Pancreas (tissue), 10 donors: Measurements from ENCODE around the gene SH3BP4. TPM values are rescaled to one million over a fixed set of nuclear protein-coding genes. Genes with fewer than 3 reads are reported as not detected.

Experiments
- ATAC-seq, 4 donors: fragments of 200-7000 bp; cut with Tn5 transposase; one replicate each; pipeline versions ENCODE4 v1.8.0 to v1.9.1; 2020; ENCODE audit warnings: mild to moderate bottlenecking in 4 of 4, moderate library complexity in 4 of 4
- DNase-seq, 6 donors: peaks; one replicate each; pipeline ENCODE4 v3.0.0-alpha.2; 2020
- FAIRE-seq: peaks from 2 replicates; lab custom pipeline; 2012; peaks lifted over from hg19 to GRCh38; lab: Jason Lieb, UNC
- H3K27ac ChIP-seq, 4 donors: fragments of 200-600 bp; sonication (generic); 1 replicate in 3 of 4; 2 replicates in 1 of 4; pipeline versions ENCODE4 v1.5.0 to v1.8.0; 2020
- H3K27me3 ChIP-seq, 4 donors: fragments of 200-600 bp; one replicate each; pipeline ENCODE4 v1.8.0; 2021
- H3K36me3 ChIP-seq, 3 donors: fragments of 200-600 bp; sonication (generic) in 1 of 3; one replicate each; pipeline versions ENCODE4 v1.5.0 to v1.8.0; 2020 to 2021
- H3K4me1 ChIP-seq, 3 donors: fragments of 200-600 bp; one replicate each; pipeline ENCODE4 v1.8.0; 2021
- H3K4me3 ChIP-seq, 4 donors: fragments of 200-600 bp; sonication (generic) in 2 of 4; one replicate each; pipeline versions ENCODE4 v1.5.0 to v1.8.0; 2020 to 2021
- H3K9me3 ChIP-seq, 4 donors: fragments of 200-600 bp; one replicate each; pipeline ENCODE4 v1.8.0; 2021
- WGBS, 2 donors: extraction: QIAGEN DNeasy Blood & Tissue Kit; methylation state at CpG; one replicate each; pipeline ENCODE4 v1.1.7; 2013; 5-methylcytosine and 5-hydroxymethylcytosine counted together
- intact Hi-C, 3 donors: fragments of 100-400 bp; cut with DNase I; formaldehyde crosslinking; loops; one replicate each; pipeline versions ENCODE4 v1.11.1 to v1.14.2; 2022
- polyA plus RNA-seq, 2 donors: library from polyadenylated mRNA; stranded (reverse); fragments of 200-250 nt; gene quantifications; one replicate each; pipeline ENCODE4 v1.2.3, GENCODE V29; 2013
- total RNA-seq, 6 donors: library from RNA; stranded (reverse); fragmentation: NEBNext Ultra II Directional in 4 of 6; extraction: Animal tissue kit (Norgen Biotek cat#: 25700) in 4 of 6; gene quantifications; one replicate each; pipeline versions ENCODE4 v1.2.1 to v1.2.4, GENCODE V29; 2021 to 2023
- TF ChIP-seq, protein P1 (sequence below), 4 donors: fragments of 200-600 bp; sonication (generic) in 3 of 4; IDR thresholded peaks; one replicate each; pipeline versions ENCODE4 v1.5.0 to v1.8.0; 2021; ENCODE audit warnings: antibody characterized with exemption in 4 of 4
- donor health status: healthy with polysubstance abuse.
- donor health status: DM: no; HTN: no; CAD: no; lungs with moderate emphysema.
- donor health status: DM: no; HTN: no; CAD: no.
- donor health status: control.
- donor health status: control.
- donor health status: Bipolar disorder and iron deficiency.
- donor health status: DM: yes; HTN: yes; CAD: no.
- donor health status: DM: no; HTN: no; CAD: no.
- donor health status: DM: no; HTN: no; CAD: no.
- donor health status: DM: yes; HTN: yes; CAD: no.

Gene SH3BP4
- total and polyA plus RNA-seq, 8 donors: 20.5 to 99.7 (median 62.8) TPM

DNA sequence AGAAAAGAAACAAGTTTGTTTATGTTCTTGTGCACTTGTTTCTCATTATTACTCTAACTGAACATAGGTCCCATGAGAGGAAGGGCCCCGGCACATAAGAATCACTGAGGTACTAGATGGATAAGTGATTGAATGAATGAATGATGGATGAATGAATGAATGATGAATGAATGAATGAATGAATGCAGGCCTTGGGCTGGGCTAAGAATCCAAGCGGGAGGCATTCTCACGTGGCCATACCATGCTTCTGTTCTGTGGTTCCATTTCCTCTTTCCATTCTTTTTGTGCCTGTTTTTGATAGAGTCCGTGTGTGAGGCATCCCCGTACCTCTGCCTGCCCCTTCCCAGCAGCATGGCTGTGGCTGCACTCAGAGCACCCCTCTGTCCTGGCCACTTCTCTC, 94.8 kb downstream of the SH3BP4 start:
- Histone ChIP-seq H3K27me3 (no peaks in the 10 kb centered on the region), H3K27ac (peak overlapping the region; percentile 66 to 94 (median 87)), H3K4me3 (no peak overlapping the region), H3K9me3 (no peaks in the 10 kb centered on the region), H3K36me3 (peaks cover 0 to 32% (median 14%) of the 10 kb centered on the region in 3 donors), H3K4me1 (peaks cover 61 to 78% (median 65%) of the 10 kb centered on the region in 3 donors)
- intact Hi-C loops: loop anchor here in 2 of 3 donors (10.0 kb wide), 2 partner anchors 52 to 92 kb away; partner anchors contain the start of gene SH3BP4 (in 1 of the 2)
- TF ChIP-seq, protein P1, sequence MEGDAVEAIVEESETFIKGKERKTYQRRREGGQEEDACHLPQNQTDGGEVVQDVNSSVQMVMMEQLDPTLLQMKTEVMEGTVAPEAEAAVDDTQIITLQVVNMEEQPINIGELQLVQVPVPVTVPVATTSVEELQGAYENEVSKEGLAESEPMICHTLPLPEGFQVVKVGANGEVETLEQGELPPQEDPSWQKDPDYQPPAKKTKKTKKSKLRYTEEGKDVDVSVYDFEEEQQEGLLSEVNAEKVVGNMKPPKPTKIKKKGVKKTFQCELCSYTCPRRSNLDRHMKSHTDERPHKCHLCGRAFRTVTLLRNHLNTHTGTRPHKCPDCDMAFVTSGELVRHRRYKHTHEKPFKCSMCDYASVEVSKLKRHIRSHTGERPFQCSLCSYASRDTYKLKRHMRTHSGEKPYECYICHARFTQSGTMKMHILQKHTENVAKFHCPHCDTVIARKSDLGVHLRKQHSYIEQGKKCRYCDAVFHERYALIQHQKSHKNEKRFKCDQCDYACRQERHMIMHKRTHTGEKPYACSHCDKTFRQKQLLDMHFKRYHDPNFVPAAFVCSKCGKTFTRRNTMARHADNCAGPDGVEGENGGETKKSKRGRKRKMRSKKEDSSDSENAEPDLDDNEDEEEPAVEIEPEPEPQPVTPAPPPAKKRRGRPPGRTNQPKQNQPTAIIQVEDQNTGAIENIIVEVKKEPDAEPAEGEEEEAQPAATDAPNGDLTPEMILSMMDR (IDR thresholded peaks at IDR 0.05): no peak
- FAIRE-seq: no peak
- no peak for ATAC-seq
- no peak for DNase-seq
- 86 to 89% methylated on average over 5 of the region's 5 CpGs for WGBS, 2 donors

DNA sequence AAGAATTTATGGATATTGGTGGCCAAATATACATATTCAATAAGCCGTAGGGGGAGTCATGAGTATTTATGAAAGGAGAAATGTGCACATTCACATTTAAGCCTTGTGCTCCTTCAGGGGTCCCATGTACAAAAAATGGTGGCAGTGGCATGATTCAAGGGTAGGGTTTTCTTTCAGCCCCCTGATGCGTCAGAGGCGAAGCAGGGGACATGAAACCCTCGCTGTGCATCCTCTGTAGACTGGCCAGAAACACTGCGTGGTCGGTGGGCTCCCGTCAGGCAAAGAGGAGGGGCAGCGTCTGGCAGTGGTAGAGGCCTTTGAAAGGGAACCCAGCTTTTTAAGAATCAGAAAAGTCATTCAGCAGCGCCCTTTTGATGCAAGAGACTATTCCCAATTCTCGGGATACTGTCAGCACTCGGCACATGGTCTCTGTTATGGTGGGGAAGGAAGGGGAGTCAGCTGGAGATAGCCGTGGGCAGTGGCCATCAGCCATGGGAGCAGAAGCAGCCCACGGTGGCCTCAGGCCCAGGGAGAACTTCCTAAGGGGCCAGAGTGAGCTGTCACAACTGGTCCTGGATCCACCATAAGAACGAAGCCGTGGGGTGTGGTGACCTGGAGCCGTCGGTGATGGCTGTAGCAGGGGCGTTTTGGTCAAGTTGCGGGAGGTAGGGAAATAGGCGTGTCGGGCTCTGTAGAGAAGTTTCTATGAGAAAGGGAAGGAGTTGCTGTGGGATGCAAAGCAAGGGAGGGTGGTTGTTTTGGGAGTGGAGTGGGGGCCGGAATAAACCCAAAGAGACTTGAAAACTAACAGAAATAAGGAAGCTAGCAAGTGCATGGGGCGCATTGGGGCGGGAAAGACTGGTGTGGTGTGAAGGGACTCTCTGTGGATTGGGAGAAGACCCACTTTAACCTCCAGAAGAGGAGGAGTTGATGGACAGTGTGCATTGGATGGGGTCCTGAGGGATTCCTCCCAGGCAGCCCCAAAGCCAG, 95.6 kb downstream of the SH3BP4 start:
- Histone ChIP-seq H3K27ac (peak overlapping the region; percentile 66 to 94 (median 87)), H3K27me3 (no peaks in the 10 kb centered on the region), H3K9me3 (no peaks in the 10 kb centered on the region), H3K4me1 (peaks cover 67 to 84% (median 69%) of the 10 kb centered on the region in 3 donors), H3K4me3 (no peak overlapping the region), H3K36me3 (peaks cover 0 to 26% (median 7%) of the 10 kb centered on the region in 3 donors)
- ATAC-seq (no peak), DNase-seq (peak in 2 of 6 donors; percentile 23 to 54), FAIRE-seq (no peak)
- TF ChIP-seq, protein P1 (IDR thresholded peaks at IDR 0.05): no peak
- intact Hi-C loops: loop anchor here in 2 of 3 donors (10.0 kb wide), 2 partner anchors 53 to 93 kb away; partner anchors contain the start of gene SH3BP4 (in 1 of the 2)
- WGBS, 2 donors: 87 to 92% methylated on average over 24 of the region's 24 CpGs

DNA sequence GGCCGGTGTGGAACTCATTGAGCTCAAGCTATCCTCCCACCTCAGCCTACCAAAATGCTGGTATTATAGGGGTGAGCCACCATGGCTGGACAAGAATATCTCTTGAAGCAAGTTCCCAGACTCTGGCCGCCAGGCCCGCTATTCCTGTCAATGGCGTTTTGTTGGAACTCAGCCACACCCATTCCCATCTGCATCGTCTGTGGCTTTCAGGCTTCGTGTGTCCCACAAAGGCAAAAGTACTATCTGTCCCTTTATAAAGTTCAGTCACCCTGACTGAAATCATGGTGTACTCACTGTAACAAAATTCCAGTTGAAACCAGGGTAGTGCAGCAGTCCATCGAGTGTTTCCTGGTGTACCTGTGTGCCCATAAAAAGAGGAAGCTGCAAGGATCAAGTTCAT, 96.7 kb downstream of the SH3BP4 start:
- TF ChIP-seq, protein P1 (IDR thresholded peaks at IDR 0.05): no peak
- peak in 4 of 6 donors; percentile 52 to 64 (median 62) for DNase-seq
- no peaks in the 10 kb centered on the region for H3K27me3 ChIP-seq
- H3K27ac ChIP-seq: peak overlapping the region; percentile 66 to 94 (median 87)
- H3K4me3 ChIP-seq: no peak overlapping the region
- intact Hi-C loops: loop anchor here in 2 of 3 donors (10.0 kb wide), 2 partner anchors 54 to 94 kb away; partner anchors contain the start of gene SH3BP4 (in 1 of the 2)
- no peak for FAIRE-seq
- H3K36me3 ChIP-seq: peaks cover 0 to 29% (median 6%) of the 10 kb centered on the region in 3 donors
- no peaks in the 10 kb centered on the region for H3K9me3 ChIP-seq
- peaks cover 67 to 93% (median 69%) of the 10 kb centered on the region in 3 donors for H3K4me1 ChIP-seq
- WGBS, 2 donors: 11 to 15% methylated on average over 7 of the region's 7 CpGs
- peak; percentile 9 to 23 (median 22) for ATAC-seq

DNA sequence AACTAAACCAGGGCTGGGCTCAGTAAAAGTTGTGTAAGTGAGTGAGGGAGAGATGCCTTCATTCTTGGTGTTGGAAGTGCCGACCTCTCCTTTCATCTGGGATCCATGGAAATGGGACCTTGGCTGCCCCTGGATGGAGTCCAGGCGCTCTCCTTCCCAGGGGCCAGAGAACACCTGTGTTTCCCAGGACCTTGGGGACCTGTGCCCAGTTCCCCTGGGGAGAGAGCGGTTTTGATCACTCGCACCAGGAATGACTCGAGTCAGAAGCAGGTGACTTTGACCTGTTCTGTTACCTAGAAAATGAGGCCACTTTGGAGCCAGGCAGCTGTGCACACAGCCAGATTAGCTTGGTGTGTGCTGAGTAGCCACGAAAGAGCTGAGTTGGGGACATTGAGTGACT, 97.3 kb downstream of the SH3BP4 start:
- no peak for FAIRE-seq
- Histone ChIP-seq H3K27ac (peak overlapping the region; percentile 87 to 94 (median 88)), H3K4me3 (no peak overlapping the region), H3K27me3 (no peaks in the 10 kb centered on the region), H3K4me1 (peaks cover 67 to 92% (median 73%) of the 10 kb centered on the region in 3 donors), H3K36me3 (peaks cover 0 to 30% (median 12%) of the 10 kb centered on the region in 3 donors), H3K9me3 (no peaks in the 10 kb centered on the region)
- intact Hi-C loops: loop anchor here in 2 of 3 donors (10.0 kb wide), 2 partner anchors 54 to 94 kb away; partner anchors contain the start of gene SH3BP4 (in 1 of the 2)
- 10 to 14% methylated on average over 6 of the region's 6 CpGs for WGBS, 2 donors
- DNase-seq: peak; percentile 86 to 98 (median 96)
- ATAC-seq: peak; percentile 69 to 80 (median 76)
- TF ChIP-seq, protein P1 (IDR thresholded peaks at IDR 0.05): no peak
